Measurements from ENCODE around the gene CCDC85C.

GRCh38 chr14:99512571-99513182, 91.3 kb downstream of the CCDC85C start:
- TF ChIP-seq POLR2AphosphoS5 (IDR thresholded peaks at IDR 0.05; ENCODE audit: borderline replicate concordance, low read depth, low read length) (no peak), EZH2 (IDR thresholded peaks at IDR 0.05) (no peak)

Data from SK-N-MC (cell line).